ENCODE measurements around the gene NACC2.

DNA sequence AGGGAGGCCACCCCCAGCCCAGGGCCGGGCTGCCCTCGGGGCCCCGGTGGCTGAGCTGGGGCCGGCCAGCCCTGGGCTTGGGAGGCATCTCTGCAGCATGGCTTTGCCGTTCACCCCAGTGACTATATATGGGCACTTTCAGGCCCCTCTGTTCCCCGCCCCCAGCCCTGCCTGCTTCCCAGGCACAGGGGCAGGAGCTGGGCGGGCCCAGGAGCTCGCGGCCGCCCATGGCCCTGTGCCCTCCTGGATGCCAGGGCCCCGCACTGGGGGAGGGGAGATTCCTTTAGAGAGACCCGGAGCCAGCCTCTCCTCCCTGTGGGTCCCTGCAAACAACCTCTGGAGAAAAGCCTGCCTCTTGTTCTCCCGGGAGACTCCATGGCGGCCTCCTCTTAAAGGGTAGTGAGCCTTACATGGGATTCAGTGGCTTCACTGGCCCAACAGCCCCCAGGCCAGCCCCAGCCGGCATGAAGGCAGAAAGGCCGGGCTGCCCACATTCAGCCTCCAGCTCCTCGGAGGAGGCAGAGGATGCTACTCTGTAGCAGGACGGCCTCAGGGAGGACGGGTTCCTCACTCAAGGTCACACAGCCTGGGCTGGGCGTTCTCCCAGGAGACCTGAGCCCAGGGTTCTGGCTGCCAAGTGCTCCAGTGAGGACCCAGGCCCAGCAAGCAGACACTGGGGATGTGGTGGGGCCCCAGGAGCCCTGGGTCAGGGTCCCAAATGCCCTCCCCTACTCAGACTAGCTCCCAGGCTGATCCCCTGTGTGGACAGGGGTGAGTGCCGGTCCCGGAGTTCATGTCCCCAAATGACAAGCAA is 4.1 kb downstream of the NACC2 start:
- TF ChIP-seq FOXM1 (IDR thresholded peaks at IDR 0.05; ENCODE audit: low read depth) (no peak), RAD21 (IDR thresholded peaks at IDR 0.05; ENCODE audit: low read length) (no peak)
- TF ChIP-seq, protein P1, sequence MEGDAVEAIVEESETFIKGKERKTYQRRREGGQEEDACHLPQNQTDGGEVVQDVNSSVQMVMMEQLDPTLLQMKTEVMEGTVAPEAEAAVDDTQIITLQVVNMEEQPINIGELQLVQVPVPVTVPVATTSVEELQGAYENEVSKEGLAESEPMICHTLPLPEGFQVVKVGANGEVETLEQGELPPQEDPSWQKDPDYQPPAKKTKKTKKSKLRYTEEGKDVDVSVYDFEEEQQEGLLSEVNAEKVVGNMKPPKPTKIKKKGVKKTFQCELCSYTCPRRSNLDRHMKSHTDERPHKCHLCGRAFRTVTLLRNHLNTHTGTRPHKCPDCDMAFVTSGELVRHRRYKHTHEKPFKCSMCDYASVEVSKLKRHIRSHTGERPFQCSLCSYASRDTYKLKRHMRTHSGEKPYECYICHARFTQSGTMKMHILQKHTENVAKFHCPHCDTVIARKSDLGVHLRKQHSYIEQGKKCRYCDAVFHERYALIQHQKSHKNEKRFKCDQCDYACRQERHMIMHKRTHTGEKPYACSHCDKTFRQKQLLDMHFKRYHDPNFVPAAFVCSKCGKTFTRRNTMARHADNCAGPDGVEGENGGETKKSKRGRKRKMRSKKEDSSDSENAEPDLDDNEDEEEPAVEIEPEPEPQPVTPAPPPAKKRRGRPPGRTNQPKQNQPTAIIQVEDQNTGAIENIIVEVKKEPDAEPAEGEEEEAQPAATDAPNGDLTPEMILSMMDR (IDR thresholded peaks at IDR 0.05), result no peak
